DMS79 treated with DMSO at 0.1 percent for 48 hours (cell line): ENCODE results near the gene HTR3A.

Experiments
- DNase-seq: peaks from one replicate; lab custom pipeline; 2025; lab: John Stamatoyannopoulos, UW

HTR3A gene

DNA sequence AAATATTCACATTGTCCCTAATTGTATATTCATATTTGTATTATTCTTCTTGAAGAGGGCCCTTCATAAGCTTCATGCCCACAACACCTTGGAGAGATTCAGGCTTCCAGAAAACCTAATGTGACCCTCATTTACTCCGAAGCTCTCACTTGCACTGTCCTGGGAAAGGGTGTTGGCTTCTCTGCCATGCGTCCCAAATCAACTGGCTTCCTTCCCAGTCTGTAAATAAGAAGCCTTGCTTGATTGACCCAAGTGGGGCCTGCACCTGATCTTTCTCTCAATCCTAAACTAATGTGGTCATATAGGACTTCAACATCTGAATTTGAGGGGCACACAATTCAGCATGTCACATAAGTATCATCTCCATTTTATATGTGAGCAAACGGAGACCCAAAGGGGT is 44.1 kb downstream of the HTR3A start:
- peak; percentile 76 for DNase-seq

DNA sequence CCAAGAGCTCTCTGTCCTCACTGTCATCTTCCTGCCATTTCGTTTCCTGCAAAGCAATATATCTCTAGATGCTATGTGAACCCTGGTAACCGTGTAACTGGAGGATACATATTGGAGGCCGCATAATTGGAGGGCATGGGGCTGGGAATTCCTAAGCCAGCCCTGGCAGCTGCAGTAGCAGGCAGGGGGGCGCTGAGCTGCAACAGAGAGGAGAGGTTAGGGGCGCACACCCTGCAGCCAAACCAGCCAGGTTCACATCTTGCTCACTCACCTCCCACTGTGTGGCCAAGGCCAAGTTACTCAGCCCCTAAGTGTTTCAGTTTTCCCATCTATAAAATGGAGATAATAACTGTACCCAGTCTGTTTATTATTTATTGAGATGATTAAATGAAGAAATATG is 44.7 kb downstream of the HTR3A start:
- no peak for DNase-seq

DNA sequence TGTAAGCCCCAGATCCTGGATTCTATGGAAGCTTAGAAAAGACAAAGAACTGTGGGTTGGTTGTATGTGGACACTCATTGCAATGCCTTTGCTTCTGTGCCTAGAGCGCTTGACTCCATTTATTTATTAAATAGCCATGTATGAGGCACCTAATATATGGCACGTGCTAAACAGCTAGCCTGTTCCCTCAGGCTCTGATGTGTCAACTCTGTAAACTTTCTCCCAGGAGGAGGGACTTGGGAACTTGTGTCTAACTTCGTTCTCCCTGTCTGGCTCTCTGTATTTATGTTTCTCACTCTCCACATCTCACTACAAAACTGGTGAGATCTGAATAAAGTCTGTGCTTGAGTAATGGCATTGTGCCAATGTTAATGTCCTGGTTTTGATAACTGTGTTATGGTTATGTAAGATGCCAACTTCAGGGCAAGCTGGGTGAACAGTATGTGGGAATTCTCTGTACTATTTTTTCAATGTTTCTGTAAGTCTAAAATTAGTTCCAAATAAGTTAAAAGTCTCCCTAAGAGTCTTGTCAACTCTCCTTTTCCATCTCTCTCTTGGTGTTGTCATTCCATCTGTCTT is 50.5 kb downstream of the HTR3A start:
- DNase-seq, result no peak

DNA sequence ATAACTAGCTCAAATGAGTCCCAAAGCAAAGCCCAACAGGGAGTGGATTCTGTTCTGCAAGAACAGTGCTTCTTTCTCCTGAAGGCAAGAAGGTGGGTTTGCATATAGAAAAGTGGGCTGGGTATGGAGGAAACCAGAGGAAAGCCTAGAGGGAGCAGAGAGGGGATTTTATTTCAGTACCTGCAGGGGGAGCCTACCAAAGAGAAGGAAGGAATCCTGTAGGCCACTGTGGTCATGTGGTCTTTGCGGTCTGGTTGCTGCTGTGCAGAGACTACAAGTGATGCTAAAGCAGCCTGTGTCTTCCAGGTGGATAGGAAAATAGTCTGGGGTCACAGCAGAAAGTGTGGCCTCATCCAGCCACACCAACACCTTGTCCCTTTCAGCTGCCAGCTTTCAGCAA is 51.4 kb downstream of the HTR3A start:
- DNase-seq, result no peak

DNA sequence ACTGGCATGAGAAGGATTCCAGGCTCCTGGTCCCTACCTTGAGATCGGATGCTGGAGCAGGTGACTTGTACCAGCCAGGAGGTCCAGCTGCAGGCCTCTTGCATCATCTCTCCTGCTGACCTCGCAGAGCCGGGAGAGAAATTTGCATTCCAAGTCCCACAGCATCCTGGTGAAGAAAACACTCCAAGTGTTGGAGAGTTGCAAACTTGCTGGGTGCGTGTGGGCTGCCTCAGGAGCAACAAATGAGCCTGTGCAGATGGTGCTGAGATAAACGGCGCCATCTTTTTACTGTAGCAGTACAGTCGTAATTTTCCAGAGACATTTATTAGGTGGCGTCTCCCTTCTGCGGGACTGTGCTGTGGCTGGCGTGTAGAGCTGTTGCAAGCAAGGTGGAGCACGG is 52.5 kb downstream of the HTR3A start:
- DNase-seq, result no peak

DNA sequence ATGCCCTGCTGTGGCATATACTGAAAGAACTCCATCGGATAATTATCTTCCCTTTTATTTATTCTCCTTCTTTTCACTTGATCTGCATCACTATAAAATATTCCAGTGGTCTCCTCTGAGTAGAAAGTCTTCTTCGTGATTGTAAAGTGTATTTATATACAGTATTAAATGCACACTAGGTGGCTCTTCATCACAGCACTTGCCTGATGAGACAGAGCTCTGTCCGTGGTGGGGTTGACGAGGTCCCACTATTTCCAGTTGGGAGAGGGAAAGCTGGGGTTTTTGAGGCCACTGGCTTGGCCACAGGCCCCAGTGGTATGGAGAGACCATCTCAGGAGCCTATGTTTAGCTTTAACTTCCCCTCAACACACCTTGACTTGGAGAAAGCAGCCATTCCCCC is 53.0 kb downstream of the HTR3A start:
- DNase-seq, result no peak

DNA sequence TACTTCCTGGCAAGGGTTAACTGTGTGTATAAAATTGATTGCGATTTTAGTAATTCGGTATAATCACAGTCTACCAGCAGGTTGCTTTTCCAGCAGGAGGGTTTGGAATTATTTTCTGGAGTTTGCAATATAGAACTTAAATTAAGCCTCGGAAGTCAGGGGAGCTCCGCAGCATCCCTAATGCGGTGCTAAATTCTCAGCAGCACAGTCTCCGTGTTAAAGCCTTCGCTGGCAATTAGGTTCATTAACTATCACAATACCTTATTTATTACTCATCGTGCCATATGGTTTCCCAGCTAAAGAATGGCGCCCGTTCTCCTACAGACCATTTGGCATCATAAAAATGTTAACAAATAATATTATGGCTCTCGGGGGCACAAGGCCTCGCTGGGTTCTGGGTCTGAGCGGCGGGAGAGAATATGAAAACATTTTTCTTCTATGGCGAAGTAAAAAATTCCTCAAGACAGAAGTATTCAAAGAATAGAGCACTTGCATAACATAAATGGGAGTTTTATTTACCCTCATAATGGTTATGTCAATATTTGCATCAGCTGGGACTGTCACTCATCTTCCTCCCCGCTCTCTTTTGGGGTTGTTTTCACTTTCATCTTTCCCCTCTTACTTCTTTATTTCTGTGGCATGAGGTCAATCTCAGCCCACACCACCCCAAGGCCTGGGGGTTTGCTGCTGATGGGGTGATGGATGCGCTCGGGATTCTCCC is 56.5 kb downstream of the HTR3A start:
- no peak for DNase-seq

DNA sequence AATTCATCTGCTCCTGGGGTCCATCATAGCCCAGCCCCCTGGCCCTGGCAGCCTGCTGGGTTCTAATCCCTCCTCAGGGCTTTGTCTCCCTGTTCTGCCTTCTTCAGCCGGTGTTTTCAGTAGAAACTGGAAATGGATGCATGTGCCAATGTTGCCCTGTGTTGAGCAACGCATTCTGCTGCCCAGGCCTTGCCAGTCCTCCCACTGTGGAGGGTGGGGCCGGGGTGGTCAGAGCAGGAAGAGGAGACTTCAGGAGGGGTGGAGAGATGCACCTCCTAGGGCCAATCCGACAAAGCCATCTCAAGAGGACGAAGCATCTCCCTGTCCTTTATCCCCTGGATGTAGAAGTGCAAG is 57.0 kb downstream of the HTR3A start:
- DNase-seq, result no peak

DNA sequence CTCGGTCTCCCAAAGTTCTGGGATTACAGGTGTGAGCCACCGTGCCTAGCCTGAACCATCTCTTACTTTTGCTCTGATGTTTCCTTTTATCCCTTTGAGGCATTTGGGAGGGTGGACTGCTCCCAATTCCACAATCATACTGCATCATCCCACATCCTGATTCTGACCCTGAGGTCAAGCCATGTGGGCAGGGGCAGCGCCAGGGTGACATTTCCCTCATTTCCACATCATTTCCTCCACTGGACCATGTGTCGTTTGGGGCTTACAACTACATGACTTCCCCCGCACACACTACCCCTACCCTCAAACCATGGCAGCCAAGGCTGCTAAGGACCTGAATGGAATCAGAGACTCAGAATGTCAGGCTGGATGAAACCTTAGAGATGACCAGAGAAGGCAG is 58.2 kb downstream of the HTR3A start:
- no peak for DNase-seq

DNA sequence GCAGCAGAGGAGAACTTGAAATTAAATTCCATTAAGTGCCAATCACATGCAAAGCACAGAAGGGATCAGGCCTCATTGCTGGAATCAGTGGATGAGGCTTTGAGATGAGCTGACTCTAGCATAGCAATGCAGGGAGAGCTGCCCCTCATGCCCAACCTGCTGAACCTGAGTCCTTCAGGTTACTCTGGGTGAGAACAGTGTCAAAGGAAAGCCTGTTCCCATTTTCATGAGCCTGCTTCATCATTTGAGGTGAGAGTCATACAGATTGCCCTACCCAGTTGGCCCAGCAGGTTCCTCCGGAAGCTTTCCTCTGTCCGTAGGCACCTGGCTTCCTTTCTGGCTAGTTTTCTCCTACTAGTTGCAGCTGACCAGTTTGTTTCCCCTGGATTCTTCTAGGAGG is 58.7 kb downstream of the HTR3A start:
- no peak for DNase-seq

DNA sequence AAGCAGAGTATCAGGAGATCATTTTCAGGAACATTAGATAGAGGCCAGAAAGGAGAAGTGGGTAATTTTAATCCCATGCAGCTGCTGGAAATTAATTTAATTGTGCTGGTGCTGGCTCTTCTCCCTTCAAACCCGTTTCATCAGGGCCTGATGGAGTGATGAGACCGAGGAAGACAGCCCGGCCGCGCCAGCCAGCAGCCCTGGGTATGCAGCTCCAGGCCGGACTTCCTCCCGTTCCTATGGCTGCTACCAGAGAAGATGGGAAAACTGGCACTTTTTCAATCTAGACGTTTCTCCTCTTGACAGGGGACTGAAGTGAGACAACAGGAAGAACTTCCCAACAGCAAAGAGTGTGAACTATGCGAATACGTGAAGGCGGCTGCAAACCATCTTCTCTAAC is 60.0 kb downstream of the HTR3A start:
- no peak for DNase-seq

DNA sequence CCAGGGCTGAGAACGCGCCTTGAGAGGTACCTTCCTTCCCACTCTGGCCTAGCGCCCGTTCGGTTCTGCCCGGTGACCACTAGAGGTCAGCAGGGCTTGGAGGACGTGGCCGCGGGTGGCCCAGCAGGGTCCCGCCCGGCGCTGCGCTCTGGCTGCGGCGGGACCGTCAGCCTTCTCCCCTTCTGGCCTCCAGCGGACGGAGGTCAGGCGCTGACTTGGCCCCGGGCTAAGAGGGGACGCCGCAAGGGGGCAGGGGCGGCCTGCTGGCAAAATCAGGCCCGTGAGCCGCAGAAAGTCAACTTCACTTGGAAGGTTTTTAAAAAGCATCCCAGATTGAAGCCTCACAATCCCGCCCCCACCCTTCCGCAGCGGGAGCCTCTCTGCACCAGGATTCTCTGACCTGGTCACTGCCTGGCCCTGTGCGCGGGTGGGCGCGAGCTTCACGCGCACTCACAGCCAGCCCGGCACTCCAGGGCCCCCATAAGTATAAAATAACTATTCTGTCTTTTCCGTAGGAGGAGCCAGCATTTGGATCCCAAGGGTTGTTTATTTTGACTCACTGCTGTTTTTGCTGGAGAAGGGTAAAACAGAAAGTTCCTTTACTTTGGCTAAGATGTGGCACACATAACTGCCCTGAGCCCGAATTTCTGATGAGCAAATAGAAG is 61.4 kb downstream of the HTR3A start:
- peak; percentile 65 for DNase-seq

DNA sequence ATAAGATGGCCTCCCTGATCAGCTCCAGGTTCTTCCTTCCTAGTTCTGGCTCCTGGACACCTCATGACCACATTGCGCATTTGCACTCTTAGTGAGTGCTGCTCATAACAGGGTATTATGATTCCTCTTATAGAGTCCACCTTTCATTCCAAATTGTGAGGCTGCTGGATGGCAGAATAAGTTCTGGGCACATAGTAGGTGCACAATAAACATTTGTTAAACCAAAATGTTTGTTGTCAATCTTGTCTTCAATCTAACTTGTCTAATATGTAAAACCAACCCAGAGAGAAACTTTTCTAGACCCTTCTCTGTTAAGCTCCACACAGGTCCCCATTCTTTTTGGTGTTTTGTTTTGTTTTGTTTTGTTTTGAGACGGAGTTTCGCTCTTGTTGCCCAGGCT is 62.0 kb downstream of the HTR3A start:
- DNase-seq, result no peak

DNA sequence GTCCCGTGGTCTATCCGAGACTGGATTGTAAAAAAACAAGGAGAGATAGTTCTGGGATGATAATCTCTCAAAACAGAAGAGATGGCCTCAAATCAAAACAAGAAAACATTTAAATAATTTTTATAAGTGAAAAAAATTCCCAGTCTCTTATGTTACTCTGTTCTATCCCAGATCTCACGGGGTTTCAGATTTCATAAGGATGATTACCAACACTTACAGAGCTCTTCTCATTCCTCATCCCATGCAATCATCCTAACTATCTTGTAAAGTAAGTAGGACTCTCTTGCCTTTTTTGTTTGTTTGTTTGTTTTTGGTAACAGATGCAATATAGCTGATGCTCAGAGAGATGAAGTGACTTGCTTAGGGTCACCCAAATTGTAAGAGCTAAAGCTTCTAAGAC is 64.6 kb downstream of the HTR3A start:
- no peak for DNase-seq
